Astrocyte (in vitro differentiated cells and primary cell): ENCODE measurements around the gene ERCC8. TPM values are rescaled to one million over a fixed set of nuclear protein-coding genes. Genes with fewer than 3 reads are reported as not detected.

Experiments used
- DNase-seq: peaks from one replicate; pipeline ENCODE4 v3.0.0-alpha.2; 2010; ENCODE audit warnings: low read depth
- FAIRE-seq: peaks from 2 replicates; lab custom pipeline; 2011; peaks lifted over from hg19 to GRCh38; lab: Jason Lieb, UNC
- H2AFZ ChIP-seq: 2 replicates; pipeline ENCODE4 v1.6.0; 2012; ENCODE audit warnings: low read depth, low read length, inconsistent platforms
- H3K27ac ChIP-seq: 2 replicates; pipeline ENCODE4 v1.5.1; 2011; ENCODE audit warnings: low read depth, low read length, inconsistent platforms
- H3K27me3 ChIP-seq: 2 replicates; pipeline ENCODE4 v1.6.0; 2011; ENCODE audit warnings: low read length, inconsistent platforms; ENCODE audit not compliant: insufficient read depth
- H3K36me3 ChIP-seq: 2 replicates; pipeline ENCODE4 v1.5.1; 2011; ENCODE audit warnings: low read length, inconsistent platforms; ENCODE audit not compliant: insufficient read depth
- H3K4me1 ChIP-seq: 2 replicates; pipeline ENCODE4 v1.5.1; 2011; ENCODE audit warnings: low read length, inconsistent platforms; ENCODE audit not compliant: insufficient read depth
- H3K4me2 ChIP-seq: 2 replicates; pipeline ENCODE4 v1.6.0; 2012; ENCODE audit warnings: low read length, inconsistent platforms
- H3K4me3 ChIP-seq: 2 replicates; pipeline ENCODE4 v1.5.1; 2011; ENCODE audit warnings: low read depth, mild to moderate bottlenecking, low read length, inconsistent platforms; ENCODE audit not compliant: insufficient read depth
- H3K79me2 ChIP-seq: 2 replicates; pipeline ENCODE4 v1.6.0; 2012; ENCODE audit warnings: mild to moderate bottlenecking, low read length, inconsistent platforms; ENCODE audit not compliant: insufficient read depth
- H3K9ac ChIP-seq: 2 replicates; pipeline ENCODE4 v1.6.0; 2012; ENCODE audit warnings: mild to moderate bottlenecking, low read length, inconsistent platforms
- H3K9me3 ChIP-seq: 2 replicates; pipeline ENCODE4 v1.5.1; 2012; ENCODE audit warnings: low read depth, mild to moderate bottlenecking, low read length, inconsistent platforms; ENCODE audit not compliant: insufficient read depth
- H4K20me1 ChIP-seq: 2 replicates; pipeline ENCODE4 v1.6.0; 2012; ENCODE audit warnings: low read length, inconsistent platforms; ENCODE audit not compliant: insufficient read depth
- H3K27ac Mint-ChIP-seq: one replicate; pipeline ENCODE4 v1.8.0; 2021; ENCODE audit warnings: mild to moderate bottlenecking, mixed read lengths; ENCODE audit not compliant: unreplicated experiment
- H3K27me3 Mint-ChIP-seq: one replicate; pipeline ENCODE4 v1.8.0; 2021; ENCODE audit warnings: low read depth, mixed read lengths; ENCODE audit not compliant: unreplicated experiment
- H3K36me3 Mint-ChIP-seq: one replicate; pipeline ENCODE4 v1.8.0; 2021; ENCODE audit warnings: low read depth, mixed read lengths; ENCODE audit not compliant: unreplicated experiment
- H3K4me1 Mint-ChIP-seq: one replicate; pipeline ENCODE4 v1.8.0; 2021; ENCODE audit warnings: low read depth, mixed read lengths; ENCODE audit not compliant: unreplicated experiment
- H3K4me3 Mint-ChIP-seq: one replicate; pipeline ENCODE4 v1.8.0; 2021; ENCODE audit warnings: mild to moderate bottlenecking, moderate library complexity, mixed read lengths; ENCODE audit not compliant: unreplicated experiment
- H3K9me3 Mint-ChIP-seq: one replicate; pipeline ENCODE4 v1.8.0; 2021; ENCODE audit warnings: mild to moderate bottlenecking, mixed read lengths; ENCODE audit not compliant: unreplicated experiment
- CTCF ChIP-seq: IDR thresholded peaks from 2 replicates; pipeline ENCODE4 v1.5.1; 2011; ENCODE audit warnings: low read depth, mild to moderate bottlenecking, inconsistent platforms, low read length, moderate library complexity; ENCODE audit not compliant: insufficient read depth
- EZH2 ChIP-seq: IDR thresholded peaks from 2 replicates; pipeline ENCODE4 v1.6.1; 2012; ENCODE audit warnings: mild to moderate bottlenecking, low read length, inconsistent platforms; ENCODE audit not compliant: insufficient read depth
- total RNA-seq: library from RNA; stranded (reverse); gene quantifications from 2 replicates; pipeline ENCODE4 v1.2.1, GENCODE V29; 2021

Gene ERCC8
- total RNA-seq, 1 donor from 2014 or later: 11.8 TPM

GRCh38 chr5:60959156-60959555 is 14.3 kb upstream of the ERCC8 start:
- Histone ChIP-seq H3K27ac (no peak overlapping the region), H3K4me1 (no peaks in the 10 kb centered on the region), H3K9ac (no peak overlapping the region), H4K20me1 (peaks cover 12% of the 10 kb centered on the region), H3K36me3 (no peaks in the 10 kb centered on the region), H3K79me2 (peaks cover 47% of the 10 kb centered on the region), H3K9me3 (no peaks in the 10 kb centered on the region), H3K4me2 (no peak overlapping the region), H3K27me3 (no peaks in the 10 kb centered on the region), H2AFZ (no peak overlapping the region), H3K4me3 (no peak overlapping the region)
- peak; percentile 23 for FAIRE-seq
- no peaks in the 10 kb centered on the region for H3K27me3 Mint-ChIP-seq
- H3K4me3 Mint-ChIP-seq: no peak overlapping the region
- peaks cover 4% of the 10 kb centered on the region for H3K9me3 Mint-ChIP-seq
- no peak for DNase-seq
- H3K4me1 Mint-ChIP-seq: no peaks in the 10 kb centered on the region
- no peak overlapping the region for H3K27ac Mint-ChIP-seq
- no peaks in the 10 kb centered on the region for H3K36me3 Mint-ChIP-seq
- TF ChIP-seq EZH2 (no peak), CTCF (peak; percentile 16)

DNA sequence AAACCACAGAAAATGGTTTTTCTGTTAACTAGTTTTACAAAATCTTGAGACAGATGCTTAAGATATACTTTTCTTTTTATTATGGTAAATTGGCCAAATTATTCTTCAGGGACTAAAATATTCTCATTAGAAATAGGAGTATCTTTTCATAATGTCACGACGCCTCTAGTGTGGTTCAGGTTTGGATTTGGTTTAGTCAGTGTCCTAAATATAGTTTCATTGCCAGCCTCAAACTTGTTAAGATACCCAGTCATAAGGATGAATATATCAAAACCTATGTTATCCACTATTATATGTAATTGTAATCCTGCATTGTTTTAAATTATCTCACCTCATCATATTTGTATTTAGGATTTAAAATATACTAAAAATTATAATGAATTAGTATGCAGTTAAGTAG is 13.8 kb upstream of the ERCC8 start:
- Histone ChIP-seq H3K79me2 (peaks cover 51% of the 10 kb centered on the region), H3K27me3 (no peaks in the 10 kb centered on the region)
- H3K9me3 Mint-ChIP-seq: peaks cover 4% of the 10 kb centered on the region

More for the DNA sequence above, 13.8 kb upstream of the ERCC8 start:
- no peaks in the 10 kb centered on the region for H3K4me1 ChIP-seq
- H3K9ac ChIP-seq: no peak overlapping the region
- TF ChIP-seq CTCF (no peak), EZH2 (no peak)
- no peaks in the 10 kb centered on the region for H3K4me1 Mint-ChIP-seq
- H3K27me3 Mint-ChIP-seq: no peaks in the 10 kb centered on the region
- no peak overlapping the region for H2AFZ ChIP-seq
- H3K36me3 ChIP-seq: no peaks in the 10 kb centered on the region
- peaks cover 12% of the 10 kb centered on the region for H4K20me1 ChIP-seq
- no peaks in the 10 kb centered on the region for H3K36me3 Mint-ChIP-seq
- FAIRE-seq (no peak), DNase-seq (no peak)
- H3K27ac Mint-ChIP-seq: no peak overlapping the region
- no peak overlapping the region for H3K4me3 Mint-ChIP-seq
- no peaks in the 10 kb centered on the region for H3K9me3 ChIP-seq
- H3K4me3 ChIP-seq: no peak overlapping the region
- no peak overlapping the region for H3K4me2 ChIP-seq
- no peak overlapping the region for H3K27ac ChIP-seq
